ENCODE results near the gene SYNGR3.

DNA sequence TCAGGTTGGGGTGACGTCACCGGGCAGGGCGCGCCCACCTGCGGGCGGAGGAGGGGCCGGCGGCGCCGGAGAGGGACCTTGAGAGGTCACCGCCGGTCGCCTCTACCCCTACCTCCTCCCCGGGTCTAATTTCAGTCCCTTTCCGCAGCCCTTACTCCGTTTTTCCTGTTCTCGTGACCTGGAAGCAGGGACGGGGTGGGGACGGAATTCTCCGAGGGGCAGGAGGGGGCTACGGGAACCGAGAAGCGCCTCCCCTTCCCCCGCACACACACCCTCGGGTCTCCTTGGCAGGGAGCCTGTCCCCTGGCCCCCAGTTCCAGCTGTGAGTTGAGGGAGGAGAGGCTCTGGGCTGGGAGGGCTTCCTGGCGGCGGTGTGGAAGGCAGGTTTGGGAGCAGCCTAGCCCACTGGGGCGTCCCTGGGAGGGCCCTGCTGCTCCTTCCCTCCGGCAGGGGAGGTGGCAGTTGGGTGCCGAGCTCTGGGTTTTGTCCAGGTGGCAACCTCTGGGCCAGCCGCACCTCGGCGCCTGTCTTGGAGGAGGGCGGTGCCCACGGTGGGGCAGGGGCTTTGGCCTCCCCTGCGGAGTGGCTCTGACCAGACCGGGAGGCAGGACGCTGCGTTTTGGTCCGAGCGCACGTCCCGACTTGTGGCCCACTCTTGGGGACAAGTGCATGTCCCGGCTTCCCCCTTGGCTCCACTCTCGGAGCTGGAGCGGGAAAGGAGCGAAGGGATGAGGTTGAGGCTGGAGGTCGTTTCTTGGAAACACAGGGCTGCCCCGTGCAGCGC, 773 bp downstream of the SYNGR3 start:
- TF ChIP-seq CTCF (IDR thresholded peaks at IDR 0.05) (no peak), POLR2A (IDR thresholded peaks at IDR 0.05) (no peak)
